CD14-positive monocyte (primary cell): Measurements from ENCODE around the gene LRRC10. TPM values are rescaled to one million over a fixed set of nuclear protein-coding genes. Genes with fewer than 3 reads are reported as not detected.

ENCODE experiments used
- DNase-seq, 3 donors: peaks; one replicate each; pipeline ENCODE4 v3.0.0-alpha.2; 2011 to 2022
- H2AFZ ChIP-seq: 2 replicates; pipeline ENCODE4 v1.6.0; 2012; ENCODE audit warnings: mild to moderate bottlenecking, low read depth, low read length, inconsistent platforms; ENCODE audit not compliant: insufficient read depth, poor library complexity, severe bottlenecking
- H3K27ac ChIP-seq, 2 donors: 1 replicate in 1 of 2; 2 replicates in 1 of 2; pipeline ENCODE4 v1.5.1; 2012 to 2013; ENCODE audit warnings: low read length in 2 of 2, control low read depth in 1 of 2, inconsistent platforms in 1 of 2, low read depth in 1 of 2, mild to moderate bottlenecking in 1 of 2
- H3K27me3 ChIP-seq, 2 donors: one replicate each; pipeline versions ENCODE4 v1.6.0 to v1.6.1; 2011 to 2013; ENCODE audit warnings: low read length in 2 of 2; ENCODE audit not compliant: control insufficient read depth in 2 of 2, insufficient read depth in 2 of 2
- H3K36me3 ChIP-seq, 2 donors: replicated peaks in 1 of 2; 1 replicate in 1 of 2; 2 replicates in 1 of 2; pipeline versions ENCODE4 v1.5.1 to v1.6.1; 2012 to 2013; ENCODE audit warnings: low read length in 2 of 2, control low read depth in 1 of 2, inconsistent platforms in 1 of 2, mild to moderate bottlenecking in 1 of 2; ENCODE audit not compliant: insufficient read depth in 2 of 2, control insufficient read depth in 1 of 2
- H3K4me1 ChIP-seq, 2 donors: 1 replicate in 1 of 2; 2 replicates in 1 of 2; pipeline versions ENCODE4 v1.5.1 to v1.6.1; 2012 to 2013; ENCODE audit warnings: low read length in 2 of 2, control low read depth in 1 of 2, inconsistent platforms in 1 of 2, mild to moderate bottlenecking in 1 of 2, moderate library complexity in 1 of 2; ENCODE audit not compliant: insufficient read depth in 2 of 2, control insufficient read depth in 1 of 2
- H3K4me2 ChIP-seq: replicated peaks from 2 replicates; pipeline ENCODE3; 2012; ENCODE audit warnings: low read length, moderate library complexity, mild to moderate bottlenecking; ENCODE audit not compliant: poor library complexity, severe bottlenecking; ENCODE audit errors: extremely low read depth
- H3K4me3 ChIP-seq, 3 experiments: fragments of 200-600 bp in 1 of 3; sonication (generic) in 1 of 3; replicated peaks in 1 of 3; 1 replicate in 2 of 3; 2 replicates in 1 of 3; pipeline ENCODE4 v1.5.1; 2011 to 2013; ENCODE audit warnings: low read length in 3 of 3, mild to moderate bottlenecking in 3 of 3, control low read depth in 2 of 3, low read depth in 2 of 3, inconsistent platforms in 1 of 3, moderate library complexity in 1 of 3
- H3K79me2 ChIP-seq: 2 replicates; pipeline ENCODE4 v1.6.0; 2012; ENCODE audit warnings: mild to moderate bottlenecking, control low read depth, inconsistent platforms, low read length, moderate library complexity; ENCODE audit not compliant: insufficient read depth
- H3K9ac ChIP-seq: 2 replicates; pipeline ENCODE4 v1.6.0; 2017; ENCODE audit warnings: low read length, mild to moderate bottlenecking; ENCODE audit not compliant: insufficient read depth, poor library complexity, severe bottlenecking
- H3K9me3 ChIP-seq, 2 donors: replicated peaks in 1 of 2; 1 replicate in 1 of 2; 2 replicates in 1 of 2; pipeline versions ENCODE4 v1.5.1 to v1.6.1; 2012 to 2013; ENCODE audit warnings: low read length in 2 of 2, control low read depth in 1 of 2; ENCODE audit not compliant: control insufficient read depth in 1 of 2, insufficient read depth in 1 of 2
- H4K20me1 ChIP-seq: 2 replicates; pipeline ENCODE4 v1.6.0; 2012; ENCODE audit warnings: mild to moderate bottlenecking, low read length, control low read depth, moderate library complexity; ENCODE audit not compliant: insufficient read depth
- H3K27ac Mint-ChIP-seq, 7 donors: one replicate each; pipeline ENCODE4 v1.8.0; 2020; ENCODE audit warnings: mild to moderate bottlenecking in 7 of 7, mixed read lengths in 7 of 7, moderate library complexity in 6 of 7, inconsistent platforms in 2 of 7
- H3K27me3 Mint-ChIP-seq, 3 donors: one replicate each; pipeline ENCODE4 v1.8.0; 2021 to 2022; ENCODE audit warnings: low read depth in 3 of 3, mild to moderate bottlenecking in 3 of 3, mixed read lengths in 3 of 3, moderate library complexity in 3 of 3, inconsistent platforms in 1 of 3
- H3K36me3 Mint-ChIP-seq, 2 donors: one replicate each; pipeline ENCODE4 v1.8.0; 2020; ENCODE audit warnings: mixed read lengths in 2 of 2, inconsistent platforms in 1 of 2, mild to moderate bottlenecking in 1 of 2
- H3K4me1 Mint-ChIP-seq: one replicate; pipeline ENCODE4 v1.8.0; 2020; ENCODE audit warnings: mild to moderate bottlenecking, mixed read lengths
- H3K4me3 Mint-ChIP-seq, 2 donors: one replicate each; pipeline ENCODE4 v1.8.0; 2020; ENCODE audit warnings: mild to moderate bottlenecking in 2 of 2, mixed read lengths in 2 of 2, moderate library complexity in 1 of 2
- H3K9me3 Mint-ChIP-seq, 7 donors: one replicate each; pipeline ENCODE4 v1.8.0; 2020 to 2022; ENCODE audit warnings: mixed read lengths in 7 of 7, mild to moderate bottlenecking in 6 of 7, moderate library complexity in 6 of 7, inconsistent platforms in 2 of 7
- CTCF ChIP-seq: fragments of 200-600 bp; IDR thresholded peaks from one replicate; pipeline ENCODE4 v1.8.0; 2022; ENCODE audit warnings: antibody characterized with exemption, mild to moderate bottlenecking
- WGBS: methylation state at CpG from one replicate; pipeline ENCODE4 v1.1.5; 2013; ENCODE audit warnings: missing lambda C conversion rate; ENCODE audit not compliant: insufficient coverage; 5-methylcytosine and 5-hydroxymethylcytosine counted together
- intact Hi-C, 2 donors: fragments of 100-400 bp; cut with micrococcal nuclease; formaldehyde crosslinking; loops; one replicate each; pipeline versions ENCODE4 v1.15.0 to v1.15.1; 2023
- polyA plus RNA-seq, 3 donors: library from polyadenylated mRNA; depleted of rRNA in 1 of 3; unstranded in 2 of 3; stranded (reverse) in 1 of 3; fragments of 300-500 nt in 2 of 3; fragments of >200 nt in 1 of 3; fragmentation: Illumina TruSeq in 2 of 3; gene quantifications; 1 replicate in 2 of 3; 2 replicates in 1 of 3; pipeline ENCODE4 v1.2.3, GENCODE V29; 2012 to 2021

Gene LRRC10
- polyA plus RNA-seq, 3 donors: not detected

GRCh38 chr12:69620921-69621320, 10.2 kb upstream of the LRRC10 start:
- no peak overlapping the region for H3K4me2 ChIP-seq
- intact Hi-C loops: no loop called here

GRCh38 chr12:69620077-69620476, 9.4 kb upstream of the LRRC10 start:
- Mint-ChIP-seq H3K27me3 (peaks cover 0 to 4% (median 2%) of the 10 kb centered on the region in 3 donors), H3K4me1 (peaks cover 8% of the 10 kb centered on the region), H3K27ac (no peak overlapping the region), H3K4me3 (no peak overlapping the region), H3K36me3 (no peaks in the 10 kb centered on the region), H3K9me3 (peaks cover 0 to 7% (median 1%) of the 10 kb centered on the region in 7 donors)
- no peaks in the 10 kb centered on the region for H4K20me1 ChIP-seq
- H3K27ac ChIP-seq: no peak overlapping the region
- no peaks in the 10 kb centered on the region for H3K27me3 ChIP-seq
- no peak for DNase-seq
- H3K9ac ChIP-seq: no peak overlapping the region
- peaks cover 0 to 2% of the 10 kb centered on the region in 2 donors for H3K9me3 ChIP-seq
- no peak for TF ChIP-seq CTCF
- peaks cover 6% of the 10 kb centered on the region in 2 donors for H3K4me1 ChIP-seq
- no peaks in the 10 kb centered on the region for H3K36me3 ChIP-seq
- no peaks in the 10 kb centered on the region for H3K79me2 ChIP-seq
- intact Hi-C loops: no loop called here
- H3K4me3 ChIP-seq: no peak overlapping the region
- H3K4me2 ChIP-seq: no peak overlapping the region
- H2AFZ ChIP-seq: no peak overlapping the region
- WGBS: no CpG with 5 or more reads among the region's 4 CpGs

More at GRCh38 chr12:69620921-69621320, 10.2 kb upstream of the LRRC10 start:
- Histone ChIP-seq H3K9me3 (no peaks in the 10 kb centered on the region), H4K20me1 (no peaks in the 10 kb centered on the region), H3K4me1 (peaks cover 5% of the 10 kb centered on the region in 2 donors), H2AFZ (no peak overlapping the region), H3K36me3 (no peaks in the 10 kb centered on the region), H3K9ac (no peak overlapping the region), H3K4me3 (no peak overlapping the region), H3K27me3 (no peaks in the 10 kb centered on the region), H3K27ac (no peak overlapping the region), H3K79me2 (no peaks in the 10 kb centered on the region)
- no peak overlapping the region for H3K27ac Mint-ChIP-seq
- WGBS: no CpG with 5 or more reads among the region's 2 CpGs
- H3K27me3 Mint-ChIP-seq: peaks cover 0 to 4% (median 2%) of the 10 kb centered on the region in 3 donors
- DNase-seq: no peak
- H3K4me1 Mint-ChIP-seq: peaks cover 5% of the 10 kb centered on the region
- no peak overlapping the region for H3K4me3 Mint-ChIP-seq
- TF ChIP-seq CTCF: no peak
- peaks cover 0 to 2% (median 0%) of the 10 kb centered on the region in 7 donors for H3K9me3 Mint-ChIP-seq
- no peaks in the 10 kb centered on the region for H3K36me3 Mint-ChIP-seq
